Measurements from ENCODE around the gene MVD. TPM values are rescaled to one million over a fixed set of nuclear protein-coding genes. Genes with fewer than 3 reads are reported as not detected.

The MVD gene
- total and polyA plus RNA-seq, 10 of the 15 experiments (the other 5 are each of a cell fraction or from before 2014, with no cell fraction given) = 5.0 to 147 (median 65.0) TPM

DNA sequence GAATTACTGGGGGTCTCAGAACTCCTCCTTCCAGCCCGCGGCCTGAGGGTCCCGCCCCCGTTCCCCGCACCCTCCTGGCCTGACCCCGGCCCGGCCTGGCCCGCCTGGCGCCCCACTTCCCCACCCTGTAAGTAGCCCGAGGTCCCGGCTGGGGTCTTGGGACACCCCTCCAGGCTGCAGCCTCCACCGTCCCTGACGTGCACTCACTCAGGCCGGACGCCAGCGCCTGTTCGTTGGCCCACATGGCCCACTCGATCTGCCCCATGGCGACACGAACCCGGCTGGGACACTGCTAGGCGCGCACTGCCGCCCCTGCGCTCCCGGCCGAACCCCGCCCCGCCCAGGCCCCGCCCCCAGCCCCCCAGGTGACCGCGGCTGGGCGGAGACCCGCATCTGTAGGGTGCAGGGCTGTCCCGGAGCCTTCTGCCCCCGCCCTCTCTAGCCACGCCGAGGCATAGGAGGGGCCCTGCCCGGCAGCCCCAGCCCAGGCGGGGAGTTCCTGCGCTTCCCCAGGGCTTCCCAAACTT lies 12.1 kb downstream of the MVD start, which contains the start of gene CYBA (continued):
- TF ChIP-seq EZH2 (IDR thresholded peaks at IDR 0.05; ENCODE audit: borderline replicate concordance, control insufficient read depth, low read depth, low read length) (no peak), RELA (IDR thresholded peaks at IDR 0.05; ENCODE audit: borderline replicate concordance, partially characterized antibody) (peak; percentile 15), PAX8 (IDR thresholded peaks at IDR 0.05) (no peak), IKZF1 (conservative IDR thresholded peaks at IDR 0.05) (no peak), RBBP5 (conservative IDR thresholded peaks at IDR 0.05) (no peak), GABPA (IDR thresholded peaks at IDR 0.05; ENCODE audit: low read depth) (no peak), NR2C2 (IDR thresholded peaks at IDR 0.05; ENCODE audit: borderline replicate concordance, control insufficient read depth, insufficient read length, low read depth) (no peak), SMAD5 (IDR thresholded peaks at IDR 0.05; ENCODE audit: low read depth) (peak; percentile 89), SP1 (IDR thresholded peaks at IDR 0.05; ENCODE audit: low read depth, low read length) (no peak), POU2F2 (IDR thresholded peaks at IDR 0.05; ENCODE audit: borderline replicate concordance, low read depth, low read length) (peak; percentile 87; the same call in 1 of the 3 replicates), EED (IDR thresholded peaks at IDR 0.05; ENCODE audit: low read depth) (no peak), RFX5 (IDR thresholded peaks at IDR 0.05; ENCODE audit: low read depth, low read length) (no peak), PML (IDR thresholded peaks at IDR 0.05; ENCODE audit: low read length) (peak; percentile 77), TCF3 (IDR thresholded peaks at IDR 0.05; ENCODE audit: borderline replicate concordance, insufficient read depth, low read depth, low read length) (peak; percentile 56; the same call in 1 of the 2 replicates), MYC (IDR thresholded peaks at IDR 0.05; ENCODE audit: insufficient read depth, insufficient read length, insufficient replicate concordance, low read length, severe bottlenecking) (peak; percentile 55), NR2F1 (conservative IDR thresholded peaks at IDR 0.05) (0 out of 2 replicates have a peak, but pooled peaks have one; percentile 8), ZSCAN29 (IDR thresholded peaks at IDR 0.05) (no peak), ASH2L (IDR thresholded peaks at IDR 0.05; ENCODE audit: borderline replicate concordance, low read depth) (no peak), ZNF24 (IDR thresholded peaks at IDR 0.05) (no peak)
- TF ChIP-seq, protein P1, sequence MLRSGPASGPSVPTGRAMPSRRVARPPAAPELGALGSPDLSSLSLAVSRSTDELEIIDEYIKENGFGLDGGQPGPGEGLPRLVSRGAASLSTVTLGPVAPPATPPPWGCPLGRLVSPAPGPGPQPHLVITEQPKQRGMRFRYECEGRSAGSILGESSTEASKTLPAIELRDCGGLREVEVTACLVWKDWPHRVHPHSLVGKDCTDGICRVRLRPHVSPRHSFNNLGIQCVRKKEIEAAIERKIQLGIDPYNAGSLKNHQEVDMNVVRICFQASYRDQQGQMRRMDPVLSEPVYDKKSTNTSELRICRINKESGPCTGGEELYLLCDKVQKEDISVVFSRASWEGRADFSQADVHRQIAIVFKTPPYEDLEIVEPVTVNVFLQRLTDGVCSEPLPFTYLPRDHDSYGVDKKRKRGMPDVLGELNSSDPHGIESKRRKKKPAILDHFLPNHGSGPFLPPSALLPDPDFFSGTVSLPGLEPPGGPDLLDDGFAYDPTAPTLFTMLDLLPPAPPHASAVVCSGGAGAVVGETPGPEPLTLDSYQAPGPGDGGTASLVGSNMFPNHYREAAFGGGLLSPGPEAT (IDR thresholded peaks at IDR 0.05; ENCODE audit: low read depth) = no peak
- TF ChIP-seq, protein P2, sequence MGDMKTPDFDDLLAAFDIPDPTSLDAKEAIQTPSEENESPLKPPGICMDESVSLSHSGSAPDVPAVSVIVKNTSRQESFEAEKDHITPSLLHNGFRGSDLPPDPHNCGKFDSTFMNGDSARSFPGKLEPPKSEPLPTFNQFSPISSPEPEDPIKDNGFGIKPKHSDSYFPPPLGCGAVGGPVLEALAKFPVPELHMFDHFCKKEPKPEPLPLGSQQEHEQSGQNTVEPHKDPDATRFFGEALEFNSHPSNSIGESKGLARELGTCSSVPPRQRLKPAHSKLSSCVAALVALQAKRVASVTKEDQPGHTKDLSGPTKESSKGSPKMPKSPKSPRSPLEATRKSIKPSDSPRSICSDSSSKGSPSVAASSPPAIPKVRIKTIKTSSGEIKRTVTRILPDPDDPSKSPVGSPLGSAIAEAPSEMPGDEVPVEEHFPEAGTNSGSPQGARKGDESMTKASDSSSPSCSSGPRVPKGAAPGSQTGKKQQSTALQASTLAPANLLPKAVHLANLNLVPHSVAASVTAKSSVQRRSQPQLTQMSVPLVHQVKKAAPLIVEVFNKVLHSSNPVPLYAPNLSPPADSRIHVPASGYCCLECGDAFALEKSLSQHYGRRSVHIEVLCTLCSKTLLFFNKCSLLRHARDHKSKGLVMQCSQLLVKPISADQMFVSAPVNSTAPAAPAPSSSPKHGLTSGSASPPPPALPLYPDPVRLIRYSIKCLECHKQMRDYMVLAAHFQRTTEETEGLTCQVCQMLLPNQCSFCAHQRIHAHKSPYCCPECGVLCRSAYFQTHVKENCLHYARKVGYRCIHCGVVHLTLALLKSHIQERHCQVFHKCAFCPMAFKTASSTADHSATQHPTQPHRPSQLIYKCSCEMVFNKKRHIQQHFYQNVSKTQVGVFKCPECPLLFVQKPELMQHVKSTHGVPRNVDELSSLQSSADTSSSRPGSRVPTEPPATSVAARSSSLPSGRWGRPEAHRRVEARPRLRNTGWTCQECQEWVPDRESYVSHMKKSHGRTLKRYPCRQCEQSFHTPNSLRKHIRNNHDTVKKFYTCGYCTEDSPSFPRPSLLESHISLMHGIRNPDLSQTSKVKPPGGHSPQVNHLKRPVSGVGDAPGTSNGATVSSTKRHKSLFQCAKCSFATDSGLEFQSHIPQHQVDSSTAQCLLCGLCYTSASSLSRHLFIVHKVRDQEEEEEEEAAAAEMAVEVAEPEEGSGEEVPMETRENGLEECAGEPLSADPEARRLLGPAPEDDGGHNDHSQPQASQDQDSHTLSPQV (IDR thresholded peaks at IDR 0.05) = no peak
- TF ChIP-seq, protein P3, sequence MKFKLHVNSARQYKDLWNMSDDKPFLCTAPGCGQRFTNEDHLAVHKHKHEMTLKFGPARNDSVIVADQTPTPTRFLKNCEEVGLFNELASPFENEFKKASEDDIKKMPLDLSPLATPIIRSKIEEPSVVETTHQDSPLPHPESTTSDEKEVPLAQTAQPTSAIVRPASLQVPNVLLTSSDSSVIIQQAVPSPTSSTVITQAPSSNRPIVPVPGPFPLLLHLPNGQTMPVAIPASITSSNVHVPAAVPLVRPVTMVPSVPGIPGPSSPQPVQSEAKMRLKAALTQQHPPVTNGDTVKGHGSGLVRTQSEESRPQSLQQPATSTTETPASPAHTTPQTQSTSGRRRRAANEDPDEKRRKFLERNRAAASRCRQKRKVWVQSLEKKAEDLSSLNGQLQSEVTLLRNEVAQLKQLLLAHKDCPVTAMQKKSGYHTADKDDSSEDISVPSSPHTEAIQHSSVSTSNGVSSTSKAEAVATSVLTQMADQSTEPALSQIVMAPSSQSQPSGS (IDR thresholded peaks at IDR 0.05; ENCODE audit: low read length) = no peak

All from GM12878 (cell line).